Spleen (tissue), 11 donors: ENCODE measurements around the gene BROX. TPM values are rescaled to one million over a fixed set of nuclear protein-coding genes. Genes with fewer than 3 reads are reported as not detected.

Source experiments
- DNase-seq: peaks from one replicate; pipeline ENCODE4 v3.0.0-alpha.2; 2020
- H3K27ac ChIP-seq, 8 donors: fragments of 200-600 bp; sonication (generic) in 7 of 8; 1 replicate in 4 of 8; 2 replicates in 4 of 8; pipeline versions ENCODE4 v1.5.0 to v1.8.0; 2016 to 2021; ENCODE audit warnings: inconsistent platforms in 4 of 8, mild to moderate bottlenecking in 4 of 8, moderate library complexity in 1 of 8
- H3K27me3 ChIP-seq, 7 donors: fragments of 200-600 bp; sonication (generic) in 6 of 7; replicated peaks in 1 of 7; 1 replicate in 4 of 7; 2 replicates in 3 of 7; pipeline versions ENCODE4 v1.5.0 to v1.8.0; 2016 to 2021; ENCODE audit warnings: inconsistent platforms in 3 of 7, mild to moderate bottlenecking in 1 of 7
- H3K36me3 ChIP-seq, 6 donors: fragments of 200-600 bp; sonication (generic) in 5 of 6; 1 replicate in 4 of 6; 2 replicates in 2 of 6; pipeline versions ENCODE4 v1.5.0 to v1.8.0; 2016 to 2021; ENCODE audit warnings: inconsistent platforms in 2 of 6
- H3K4me1 ChIP-seq, 6 donors: fragments of 200-600 bp; sonication (generic) in 5 of 6; 1 replicate in 3 of 6; 2 replicates in 3 of 6; pipeline versions ENCODE4 v1.5.0 to v1.8.0; 2016 to 2021; ENCODE audit warnings: inconsistent platforms in 3 of 6
- H3K4me3 ChIP-seq, 8 donors: fragments of 200-600 bp; sonication (generic) in 7 of 8; 1 replicate in 4 of 8; 2 replicates in 4 of 8; pipeline versions ENCODE4 v1.5.0 to v1.8.0; 2016 to 2021; ENCODE audit warnings: inconsistent platforms in 4 of 8, mild to moderate bottlenecking in 4 of 8, moderate library complexity in 2 of 8
- H3K9me3 ChIP-seq, 8 donors: fragments of 200-600 bp; sonication (generic) in 7 of 8; 1 replicate in 4 of 8; 2 replicates in 4 of 8; pipeline versions ENCODE4 v1.5.0 to v1.8.0; 2016 to 2021; ENCODE audit warnings: inconsistent platforms in 4 of 8
- CTCF ChIP-seq, 11 experiments: fragments of 200-600 bp in 7 of 11; fragments of 450-650 bp in 4 of 11; sonication (generic) in 4 of 11; IDR thresholded peaks in 8 of 11; conservative IDR thresholded peaks in 3 of 11; 1 replicate in 7 of 11; 2 replicates in 4 of 11; pipeline versions ENCODE4 v1.4.0 to v1.8.0; 2016 to 2021; ENCODE audit warnings: antibody characterized with exemption in 11 of 11, inconsistent platforms in 4 of 11, mild to moderate bottlenecking in 1 of 11
- POLR2A ChIP-seq, 3 donors: fragments of 450-650 bp; IDR thresholded peaks; one replicate each; pipeline ENCODE4 v1.5.1; 2017; ENCODE audit warnings: antibody characterized with exemption in 3 of 3, mild to moderate bottlenecking in 1 of 3
- POLR2AphosphoS5 ChIP-seq, 3 donors: sonication (generic); formaldehyde crosslinking; IDR thresholded peaks; one replicate each; pipeline ENCODE4 v1.5.1; 2017; ENCODE audit warnings: antibody characterized with exemption in 3 of 3
- WGBS, 5 donors: extraction: QIAGEN DNeasy Blood & Tissue Kit in 3 of 5; methylation state at CpG; one replicate each; pipeline versions ENCODE4 v1.1.5 to v1.1.7; 2013 to 2018; 5-methylcytosine and 5-hydroxymethylcytosine counted together
- intact Hi-C: fragments of 100-400 bp; cut with DNase I; formaldehyde crosslinking; loops from one replicate; pipeline ENCODE4 v1.15.0; 2023; ENCODE audit warnings: low total_unique reads
- polyA plus RNA-seq, 3 donors: library from polyadenylated mRNA; stranded (reverse); fragments of 200-250 nt; gene quantifications; one replicate each; pipeline ENCODE4 v1.2.1, GENCODE V29; 2013
- total RNA-seq, 7 donors: library from RNA; depleted of rRNA in 3 of 7; stranded (reverse); fragments of >200 nt in 3 of 7; fragmentation: NEBNext Ultra II Directional in 4 of 7; extraction: Animal tissue kit (Norgen Biotek cat#: 25700) in 4 of 7; gene quantifications; one replicate each; pipeline versions ENCODE4 v1.1.0 to v1.2.1, GENCODE V29; 2016 to 2021
- donor health status: healthy with polysubstance abuse.
- donor health status: DM: no; HTN: no; CAD: no; lungs with moderate emphysema.
- donor health status: DM: no; HTN: no; CAD: no.
- donor health status: Bipolar disorder and iron deficiency.
- donor health status: healthy.
- donor health status: DM: no; HTN: no; CAD: no.
- donor health status: DM: yes; HTN: yes; CAD: no.

Gene BROX
- total and polyA plus RNA-seq, 10 donors = 18.5 to 76.6 (median 47.6) TPM

- TF ChIP-seq CTCF (IDR thresholded peaks at IDR 0.05 in 8 of 11, conservative IDR thresholded peaks at IDR 0.05 in 3 of 11) (no peak), POLR2A (IDR thresholded peaks at IDR 0.05) (no peak), POLR2AphosphoS5 (IDR thresholded peaks at IDR 0.05) (no peak)
- H3K9me3 ChIP-seq = peaks cover 0 to 4% (median 0%) of the 10 kb centered on the region in 8 donors
- intact Hi-C loops = no loop called here
- H3K27ac ChIP-seq = no peak overlapping the region
- H3K27me3 ChIP-seq = no peaks in the 10 kb centered on the region
- WGBS, 5 donors = 58 to 73% (median 67%) methylated on average over 2 of the region's 2 CpGs
- DNase-seq = no peak
- H3K4me3 ChIP-seq = no peak overlapping the region
- no peaks in the 10 kb centered on the region for H3K36me3 ChIP-seq
- H3K4me1 ChIP-seq = peaks cover 0 to 16% (median 12%) of the 10 kb centered on the region in 6 donors
These were observed 65.6 kb downstream of the BROX start for GRCh38 chr1:222777977-222778376.

GRCh38 chr1:222781251-222781650 is 68.9 kb downstream of the BROX start:
- Histone ChIP-seq H3K27me3 (no peaks in the 10 kb centered on the region), H3K4me1 (peaks cover 0 to 14% (median 0%) of the 10 kb centered on the region in 6 donors), H3K9me3 (peaks cover 0 to 4% (median 0%) of the 10 kb centered on the region in 8 donors), H3K4me3 (no peak overlapping the region), H3K36me3 (no peaks in the 10 kb centered on the region), H3K27ac (no peak overlapping the region)
- WGBS, 5 donors = 54 to 78% (median 72%) methylated on average over 4 of the region's 4 CpGs
- no peak for DNase-seq
- no peak for TF ChIP-seq CTCF (IDR thresholded peaks at IDR 0.05 in 8 of 11, conservative IDR thresholded peaks at IDR 0.05 in 3 of 11)
- TF ChIP-seq POLR2A (IDR thresholded peaks at IDR 0.05) = no peak
- no peak for TF ChIP-seq POLR2AphosphoS5 (IDR thresholded peaks at IDR 0.05)
- intact Hi-C loops = no loop called here

GRCh38 chr1:222783051-222783450 is 70.7 kb downstream of the BROX start:
- H3K4me1 ChIP-seq = peaks cover 0 to 14% (median 0%) of the 10 kb centered on the region in 6 donors
- no peaks in the 10 kb centered on the region for H3K36me3 ChIP-seq
- H3K9me3 ChIP-seq = peaks cover 0 to 4% (median 0%) of the 10 kb centered on the region in 8 donors
- H3K4me3 ChIP-seq = no peak overlapping the region
- intact Hi-C loops = no loop called here
- DNase-seq = no peak
- TF ChIP-seq POLR2AphosphoS5 (IDR thresholded peaks at IDR 0.05) = no peak
- TF ChIP-seq POLR2A (IDR thresholded peaks at IDR 0.05) = no peak
- TF ChIP-seq CTCF (IDR thresholded peaks at IDR 0.05 in 8 of 11, conservative IDR thresholded peaks at IDR 0.05 in 3 of 11) = no peak
- H3K27me3 ChIP-seq = no peaks in the 10 kb centered on the region
- no peak overlapping the region for H3K27ac ChIP-seq

GRCh38 chr1:222784371-222784770 is 72.0 kb downstream of the BROX start:
- H3K9me3 ChIP-seq = peaks cover 0 to 4% (median 0%) of the 10 kb centered on the region in 8 donors
- peaks cover 0 to 24% (median 0%) of the 10 kb centered on the region in 6 donors for H3K4me1 ChIP-seq
- H3K36me3 ChIP-seq = no peaks in the 10 kb centered on the region
- DNase-seq = no peak
- no peaks in the 10 kb centered on the region for H3K27me3 ChIP-seq
- TF ChIP-seq CTCF (IDR thresholded peaks at IDR 0.05 in 8 of 11, conservative IDR thresholded peaks at IDR 0.05 in 3 of 11) = no peak
- TF ChIP-seq POLR2AphosphoS5 (IDR thresholded peaks at IDR 0.05) = no peak
- no peak for TF ChIP-seq POLR2A (IDR thresholded peaks at IDR 0.05)
- 47 to 57% (median 54%) methylated on average over 3 of the region's 3 CpGs for WGBS, 5 donors
- intact Hi-C loops = no loop called here
- H3K27ac ChIP-seq = no peak overlapping the region
- H3K4me3 ChIP-seq = no peak overlapping the region

Other genes with a start within 250 kb of the BROX start
- gene HHIPL2, start 164.5 kb upstream of the BROX start, total RNA-seq = 1 to 10 TPM in 1 of 7 donors, under 1 TPM in 2, not detected in 4; 0.13 to 1.1 (median 0.54) TPM
- under 1 TPM; 0.10 to 0.93 (median 0.18) TPM for gene HHIPL2, start 164.5 kb upstream of the BROX start, polyA plus RNA-seq
- 10 to 100 TPM in 6 of 7 donors, 1 to 10 TPM in 1; 7.9 to 14.9 (median 11.8) TPM for gene TAF1A, start 122.6 kb upstream of the BROX start, total RNA-seq
- 1 to 10 TPM; 4.0 to 5.2 (median 4.9) TPM for gene TAF1A, start 122.6 kb upstream of the BROX start, polyA plus RNA-seq
- gene MIA3, start 94.5 kb upstream of the BROX start, total RNA-seq = 10 to 100 TPM; 41.6 to 68.8 (median 56.5) TPM
- 10 to 100 TPM; 25.4 to 31.8 (median 26.0) TPM for gene MIA3, start 94.5 kb upstream of the BROX start, polyA plus RNA-seq
- 10 to 100 TPM; 42.7 to 57.8 (median 53.0) TPM for gene AIDA, start 73 bp upstream of the BROX start, total RNA-seq
- gene AIDA, start 73 bp upstream of the BROX start, polyA plus RNA-seq = 10 to 100 TPM; 33.0 to 50.3 (median 39.8) TPM
- gene FAM177B, start 24.6 kb downstream of the BROX start, total RNA-seq = 10 to 100 TPM in 2 of 7 donors, 1 to 10 TPM in 4, under 1 TPM in 1; 0.91 to 19.1 (median 7.0) TPM
- 10 to 100 TPM in 1 of 3 donors, 1 to 10 TPM in 2; 5.5 to 11.3 (median 6.6) TPM for gene FAM177B, start 24.6 kb downstream of the BROX start, polyA plus RNA-seq
- gene DISP1, start 102.5 kb downstream of the BROX start, total RNA-seq = 10 to 100 TPM in 3 of 7 donors, 1 to 10 TPM in 4; 4.4 to 14.3 (median 8.3) TPM
- 1 to 10 TPM; 1.5 to 1.9 (median 1.8) TPM for gene DISP1, start 102.5 kb downstream of the BROX start, polyA plus RNA-seq